ENCODE results near the gene DEXI.
A peak's percentile ranks its signal among the peaks of the same experiment; 100 is the strongest.

Gene DEXI

DNA sequence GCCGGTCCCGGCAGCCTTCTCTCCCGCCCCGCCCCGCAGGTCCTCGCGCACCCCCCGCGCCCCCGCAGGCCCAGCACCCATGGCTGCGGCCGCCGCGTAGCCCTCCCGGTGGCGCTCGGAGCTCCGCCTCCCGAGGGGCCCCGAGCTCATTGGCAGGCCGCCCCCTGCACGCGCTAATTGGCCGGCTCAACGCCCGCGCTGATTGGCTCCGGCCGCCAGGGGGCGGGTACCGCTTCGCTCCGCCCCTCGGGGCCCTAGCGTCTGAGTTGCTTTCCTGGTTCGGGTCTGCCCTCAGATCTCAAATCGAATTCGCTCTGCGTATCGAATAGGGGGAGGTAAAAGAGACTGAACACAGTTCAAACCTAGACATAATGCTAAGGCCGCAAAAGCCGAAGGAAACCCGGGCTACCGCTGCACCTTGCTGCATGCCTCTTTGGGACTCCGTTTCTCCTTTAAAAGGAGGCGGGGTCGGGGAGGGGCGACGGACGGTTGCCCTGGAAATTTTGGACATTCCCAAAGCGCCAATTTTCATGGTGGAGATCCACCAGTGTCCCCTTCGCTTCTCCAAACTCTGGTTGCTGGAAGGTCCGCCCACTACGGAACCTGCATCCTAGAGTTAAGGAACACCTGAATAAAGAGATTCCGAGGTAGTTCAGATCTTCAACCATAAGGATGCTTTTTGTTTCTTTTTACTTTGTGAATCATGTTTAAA lies at the start of gene DEXI:
Gene DEXI (minus strand): TSS at position 117 of the 712 bp plus-strand sequence. CDS start 463 bp downstream, outside the sequence.
- DNase-seq = peak; percentile 95

- no peak for DNase-seq
Observed at GRCh38 chr16:10990378-10990777, 48.1 kb upstream of the DEXI start.

DNA sequence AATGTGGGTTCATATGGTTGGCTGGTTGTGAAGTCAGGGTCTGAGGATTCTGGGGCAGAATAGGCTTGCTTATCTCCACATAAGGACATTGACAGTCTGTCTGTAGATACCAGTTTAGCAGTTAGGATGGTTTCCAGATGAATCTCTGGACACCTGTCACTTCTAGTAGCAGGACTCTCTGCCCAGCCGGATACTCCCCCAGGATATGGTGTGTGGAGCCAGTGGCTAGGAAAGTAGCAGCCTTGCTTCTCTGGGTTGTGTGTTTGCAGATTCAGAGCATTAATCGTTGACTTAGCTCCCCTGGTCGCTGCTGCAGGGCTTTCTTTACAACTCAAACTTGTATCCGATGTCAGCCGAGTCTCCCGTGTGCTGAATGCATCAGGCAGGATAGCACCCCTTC lies 47.3 kb upstream of the DEXI start:
- DNase-seq = no peak

DNA sequence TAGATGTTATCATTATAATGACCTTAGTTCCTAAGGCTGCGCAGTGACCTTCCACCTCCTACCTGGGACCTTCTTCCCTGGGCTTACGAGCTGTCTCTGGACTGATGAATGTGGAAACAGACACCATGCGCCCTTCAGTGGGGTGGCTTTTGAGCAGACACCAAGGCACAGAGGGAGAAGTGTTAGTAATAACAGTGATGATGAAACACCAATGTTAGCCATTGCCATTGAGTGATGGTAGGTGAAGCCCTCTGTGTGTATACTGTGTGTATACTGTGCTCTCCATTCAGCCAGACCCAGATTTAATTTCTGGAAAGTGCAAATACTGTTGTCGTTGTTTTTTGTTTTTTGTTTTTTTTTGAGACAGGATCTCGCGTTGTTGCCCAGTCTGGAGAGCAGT lies 46.6 kb upstream of the DEXI start:
- no peak for DNase-seq

DNA sequence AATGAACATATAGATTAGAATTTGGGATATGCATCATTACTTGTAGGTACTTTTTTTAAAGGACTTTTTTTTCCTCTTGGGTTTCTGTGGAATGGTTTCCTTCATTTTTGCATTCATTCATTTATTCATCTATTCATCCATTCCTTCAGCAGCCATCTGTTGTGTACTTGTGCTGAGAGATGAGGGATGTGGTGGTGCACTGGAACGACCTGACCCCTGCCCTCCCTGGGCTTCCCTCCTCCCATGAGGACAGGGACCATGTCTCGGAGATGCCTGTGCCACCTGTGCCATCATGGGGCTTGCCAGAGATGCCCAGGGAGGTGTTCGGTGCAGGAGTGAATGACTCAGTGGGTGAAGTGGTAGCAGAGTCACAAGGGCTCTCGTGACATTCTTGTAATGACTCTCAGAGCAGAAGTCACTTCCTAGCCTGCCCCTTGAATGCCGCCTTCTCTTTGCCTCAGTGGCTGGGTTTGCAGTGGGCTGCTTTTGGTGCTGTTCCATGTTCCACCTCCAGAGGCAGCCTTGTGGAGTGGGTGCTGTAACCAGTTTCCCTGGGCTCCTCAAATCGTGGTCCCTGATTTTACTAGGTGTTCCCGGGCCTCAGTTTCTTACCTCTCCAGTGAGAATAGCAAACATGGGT lies 46.0 kb upstream of the DEXI start:
- peak; percentile 40 for DNase-seq

DNA sequence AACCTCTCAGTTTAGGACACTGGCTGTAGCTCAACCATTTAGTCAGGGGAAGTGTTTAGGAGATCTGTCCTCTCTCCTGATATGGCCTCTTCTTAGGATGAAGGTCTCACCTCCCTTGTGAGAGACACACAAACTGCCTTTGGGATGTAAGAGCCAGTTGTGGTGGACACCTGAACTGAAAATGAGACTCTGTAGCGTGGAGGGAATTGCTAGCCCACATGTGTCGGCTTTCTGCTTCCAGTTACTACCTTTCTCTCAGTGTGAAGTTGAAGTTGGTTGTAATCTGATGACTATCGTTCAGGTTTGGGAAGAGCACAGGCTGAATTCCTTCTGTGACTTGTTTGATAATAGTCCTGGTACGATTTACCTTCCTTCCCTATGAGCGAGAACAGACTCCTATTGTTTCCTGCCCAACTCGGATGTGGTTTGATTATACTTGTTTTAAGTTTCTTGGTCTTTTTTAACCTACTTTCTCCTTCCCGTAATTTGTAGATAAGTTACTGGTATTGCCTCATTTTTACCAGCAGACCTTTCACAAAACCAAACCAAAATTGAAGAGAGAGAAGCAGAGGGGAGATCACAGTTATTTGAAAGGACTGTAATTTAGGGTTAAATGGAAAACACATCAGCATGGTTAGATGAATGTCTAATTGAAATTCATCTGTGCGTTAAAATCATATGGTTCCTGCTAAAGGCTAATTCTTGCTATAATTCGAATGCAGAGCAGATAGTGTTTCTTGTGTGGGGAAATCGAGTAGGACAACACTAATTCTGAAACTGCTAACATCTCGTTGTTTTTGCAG lies 45.3 kb upstream of the DEXI start:
- DNase-seq = no peak

- no peak for DNase-seq
Observed at GRCh38 chr16:10984509-10984908, 42.2 kb upstream of the DEXI start.

DNA sequence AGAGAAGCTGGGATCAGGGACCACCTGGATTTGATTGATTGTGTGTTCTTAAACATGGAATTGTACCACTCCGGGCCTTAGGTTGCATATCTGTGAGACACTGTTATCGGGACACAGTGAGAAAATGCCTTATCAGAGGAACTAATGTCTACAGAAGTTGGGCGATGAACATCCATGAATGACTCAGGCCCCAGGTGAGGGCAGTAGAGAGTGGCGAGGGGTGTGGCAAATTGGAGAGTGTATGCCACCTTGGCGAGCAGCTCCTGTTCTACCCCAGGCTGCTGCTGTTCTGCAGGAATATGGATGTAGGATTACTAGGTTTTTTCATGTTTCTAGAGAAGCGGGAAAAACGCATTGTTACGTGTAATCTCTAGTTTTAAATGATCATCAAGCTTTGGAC lies 40.9 kb upstream of the DEXI start:
- DNase-seq = no peak

DNA sequence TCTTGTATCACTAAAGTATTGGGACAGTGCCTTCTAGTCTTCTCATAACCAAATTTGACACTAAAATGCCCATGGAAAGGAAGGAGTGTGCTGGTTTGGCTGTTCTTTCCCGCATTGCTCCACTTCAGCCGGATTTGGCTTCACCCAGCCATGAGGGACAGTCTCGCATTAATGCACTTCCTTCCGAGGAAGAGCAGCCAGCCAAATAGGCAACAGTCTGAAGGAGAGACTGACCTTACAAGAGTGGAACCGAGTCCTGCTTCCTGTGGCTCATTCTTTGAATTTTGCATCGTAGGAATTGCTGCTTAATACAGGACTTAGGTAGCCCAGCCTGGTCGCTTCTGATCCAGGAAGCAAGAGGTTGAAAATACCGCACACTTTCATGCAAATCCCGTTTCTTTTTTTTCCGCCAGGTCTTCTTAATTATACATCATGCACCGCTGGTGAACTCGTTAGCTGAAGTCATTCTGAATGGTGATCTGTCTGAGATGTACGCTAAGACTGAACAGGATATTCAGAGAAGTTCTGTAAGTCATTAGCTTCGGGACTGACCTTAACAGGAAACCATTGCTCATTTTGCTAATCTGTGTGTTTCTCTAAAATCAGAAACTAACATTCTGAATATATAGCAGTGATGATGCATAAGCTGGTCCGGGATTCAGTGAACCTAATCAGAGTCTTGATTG lies 40.3 kb upstream of the DEXI start:
- no peak for DNase-seq

GRCh38 chr16:10981697-10982216 lies 39.5 kb upstream of the DEXI start:
- no peak for DNase-seq

DNA sequence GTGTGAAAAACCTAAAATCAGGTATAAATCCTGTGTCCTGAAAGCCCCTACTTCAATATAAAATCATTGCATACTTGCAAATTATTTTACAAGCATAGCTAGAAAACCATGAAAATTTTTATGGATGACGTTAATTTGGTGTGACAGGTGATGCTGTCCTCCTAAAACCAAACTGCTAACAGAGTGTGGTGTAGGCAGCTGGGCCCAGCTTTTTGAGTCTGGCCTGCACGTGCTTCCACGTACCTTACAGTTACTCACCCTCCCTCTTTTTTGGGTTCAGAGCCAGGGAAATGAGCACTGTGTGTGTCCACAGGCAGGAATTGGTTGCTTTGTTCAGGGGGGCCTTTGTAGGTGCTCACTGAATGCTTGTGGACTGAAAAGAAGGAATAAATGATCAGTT lies 38.5 kb upstream of the DEXI start:
- DNase-seq = no peak

DNA sequence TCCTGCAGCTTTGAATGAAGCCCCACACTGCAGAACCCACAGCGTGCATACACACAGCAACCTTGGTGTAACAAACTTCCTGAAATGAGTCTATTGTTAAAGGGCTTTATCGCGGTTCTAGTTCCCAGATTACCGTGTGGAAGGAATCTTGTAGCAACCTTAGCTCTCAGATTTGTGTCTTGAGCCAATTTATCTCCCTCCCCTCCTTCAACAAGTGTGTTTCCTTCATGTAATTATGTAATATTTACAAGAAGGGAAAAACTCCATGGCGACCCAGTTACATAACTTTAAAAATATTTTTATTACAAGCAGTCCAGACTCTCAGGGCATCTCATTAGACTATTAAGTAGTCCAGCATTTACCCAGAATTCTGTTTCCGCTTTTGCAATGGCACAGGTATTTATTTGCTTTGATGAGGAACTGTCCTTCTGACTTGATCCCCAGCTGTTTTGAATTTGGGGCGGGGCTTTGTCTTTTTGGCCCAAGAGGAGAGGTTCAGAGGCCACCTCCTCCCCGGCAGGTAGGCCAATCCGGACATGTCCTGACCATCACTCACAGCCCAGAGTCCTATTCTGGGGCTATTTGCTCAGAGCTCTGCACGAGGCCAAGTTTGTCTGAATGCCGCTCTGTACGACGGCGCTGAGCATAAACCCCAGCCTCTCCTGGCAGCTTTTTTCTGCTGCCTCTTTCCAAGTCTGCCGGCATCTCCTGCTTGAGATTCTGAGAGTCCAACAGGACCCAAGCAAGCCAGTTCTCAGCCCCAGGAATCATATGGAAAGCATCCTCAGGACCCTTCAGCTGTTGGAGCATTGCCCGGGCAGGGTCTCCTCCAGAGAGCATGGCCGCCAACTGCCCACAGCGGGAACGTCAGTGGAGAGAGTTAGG lies 37.7 kb upstream of the DEXI start:
- DNase-seq = no peak

- DNase-seq = no peak
Observed at GRCh38 chr16:10978871-10979446, 36.7 kb upstream of the DEXI start.

DNA sequence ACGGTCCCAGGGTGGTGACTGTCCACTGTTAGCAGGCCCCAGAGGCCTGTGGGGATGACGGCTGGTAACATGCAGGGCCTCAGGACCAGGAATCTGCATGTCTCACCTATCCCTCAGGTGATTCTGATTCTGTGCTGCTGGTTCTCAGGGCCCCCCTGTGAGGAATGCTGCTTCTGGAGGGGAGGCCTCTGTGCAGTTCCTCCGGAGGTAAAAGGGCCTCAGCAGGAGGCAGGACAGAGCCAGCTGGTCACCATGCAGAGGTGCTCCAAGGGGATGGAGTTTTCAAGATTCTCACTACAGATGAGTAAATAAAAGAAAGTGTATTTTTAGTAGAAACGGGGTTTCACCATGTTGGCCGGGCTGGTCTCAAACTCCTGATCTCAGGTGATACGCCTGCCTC lies 35.9 kb upstream of the DEXI start:
- DNase-seq = no peak

DNA sequence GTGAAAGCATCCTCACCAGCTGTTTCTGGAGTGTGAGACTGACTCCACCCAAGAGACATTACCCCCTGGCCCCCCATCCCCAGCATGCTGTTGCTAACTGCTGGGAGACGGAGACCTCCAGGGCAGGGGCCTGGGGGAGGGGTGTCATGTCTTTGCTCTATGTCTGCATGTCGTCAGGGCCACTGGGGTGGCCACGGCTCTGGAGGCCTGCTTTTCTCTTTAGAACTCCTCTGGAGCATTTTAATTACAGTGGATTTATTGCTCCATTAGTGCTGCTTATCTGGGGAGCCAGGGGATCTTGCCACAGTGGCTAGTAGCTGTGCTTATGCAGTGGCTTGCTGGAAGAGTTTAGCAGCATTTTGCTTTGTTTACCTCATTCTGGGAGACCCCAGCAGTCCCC lies 34.4 kb upstream of the DEXI start:
- DNase-seq = no peak

GRCh38 chr16:10972819-10973464 lies 30.7 kb upstream of the DEXI start:
- DNase-seq = no peak

- DNase-seq = no peak
Observed at GRCh38 chr16:10972108-10972818, 30.0 kb upstream of the DEXI start.

- peak; percentile 29 for DNase-seq
Observed at GRCh38 chr16:10971560-10971961, 29.3 kb upstream of the DEXI start.

- DNase-seq = no peak
Observed at GRCh38 chr16:10970065-10970464, 27.8 kb upstream of the DEXI start.

DNA sequence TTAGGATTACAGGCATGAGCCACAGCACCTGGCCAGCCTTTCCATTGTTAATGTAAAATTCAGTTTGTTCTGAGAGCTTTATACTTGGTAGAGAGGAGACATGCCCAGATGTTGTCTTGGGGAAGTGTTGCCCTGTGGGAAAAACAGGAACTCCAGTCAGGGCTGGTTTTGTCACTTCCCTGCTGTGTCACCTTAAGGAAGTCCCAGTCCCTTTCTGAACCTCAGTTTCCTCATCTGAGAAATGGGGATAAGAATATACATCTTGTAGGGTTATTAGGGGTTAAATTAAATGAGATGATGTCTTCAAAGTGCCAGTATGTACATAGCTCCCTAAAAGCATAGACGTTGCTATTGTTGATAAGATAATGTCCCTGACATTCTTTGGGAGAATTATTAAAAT lies 27.3 kb upstream of the DEXI start:
- DNase-seq = no peak
